Measurements from ENCODE around the gene STARD8. TPM values are rescaled to one million over a fixed set of nuclear protein-coding genes. Genes with fewer than 3 reads are reported as not detected.

STARD8 gene
- total RNA-seq, 1 donor from 2014 or later, result 0.11 TPM

DNA sequence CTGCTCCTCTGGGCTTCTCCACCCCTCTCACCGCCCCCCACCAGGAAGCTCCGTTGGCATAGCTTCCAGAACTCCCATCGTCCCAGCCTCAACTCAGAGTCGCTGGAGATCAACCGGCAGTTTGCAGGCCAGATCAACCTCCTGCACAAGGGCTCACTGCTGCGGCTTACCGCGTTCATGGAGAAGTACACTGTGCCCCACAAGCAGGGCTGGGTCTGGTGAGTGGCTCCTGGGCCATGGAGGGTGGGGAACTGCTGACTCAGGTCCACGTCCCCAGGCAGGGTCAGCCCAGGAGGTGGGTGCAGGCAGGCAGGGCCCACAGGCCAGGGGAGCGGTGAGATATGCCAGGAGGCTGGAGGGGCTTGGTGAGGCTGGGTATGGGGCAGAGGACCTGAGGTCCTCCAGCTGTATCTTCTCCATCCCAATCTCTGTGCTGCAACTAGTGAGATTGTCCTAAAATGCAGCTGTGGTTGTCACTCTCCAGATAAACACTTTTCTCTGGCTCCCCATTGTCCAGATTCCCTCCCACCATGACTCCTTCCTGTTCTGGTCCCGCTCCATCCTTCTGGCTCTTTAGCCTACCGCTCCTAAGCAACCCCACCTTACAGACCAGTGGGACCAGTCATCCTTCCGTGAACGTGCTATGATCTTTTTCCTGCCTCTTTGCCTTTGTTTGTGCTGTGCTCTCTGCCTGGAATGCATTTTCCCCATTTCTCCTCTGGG lies 71.9 kb downstream of the STARD8 start:
- no peaks in the 10 kb centered on the region for H3K27me3 Mint-ChIP-seq
- ATAC-seq (ENCODE audit: low read depth) (no peak), DNase-seq (no peak)
- no peaks in the 10 kb centered on the region for H3K9me3 Mint-ChIP-seq
- H3K4me1 Mint-ChIP-seq, result no peaks in the 10 kb centered on the region
- no peak for TF ChIP-seq CTCF (IDR thresholded peaks at IDR 0.05)
- no peaks in the 10 kb centered on the region for H3K36me3 Mint-ChIP-seq (ENCODE audit: low read depth)
- intact Hi-C loops (cut with micrococcal nuclease), result loop anchor here (10.0 kb wide), 1 partner anchor 205 kb away; no protein-coding TSS in a partner anchor
- ChIA-PET POLR2A (no interaction called here), CTCF (no interaction called here)
- no peak overlapping the region for H3K4me3 Mint-ChIP-seq
- no peak overlapping the region for H3K27ac Mint-ChIP-seq

DNA sequence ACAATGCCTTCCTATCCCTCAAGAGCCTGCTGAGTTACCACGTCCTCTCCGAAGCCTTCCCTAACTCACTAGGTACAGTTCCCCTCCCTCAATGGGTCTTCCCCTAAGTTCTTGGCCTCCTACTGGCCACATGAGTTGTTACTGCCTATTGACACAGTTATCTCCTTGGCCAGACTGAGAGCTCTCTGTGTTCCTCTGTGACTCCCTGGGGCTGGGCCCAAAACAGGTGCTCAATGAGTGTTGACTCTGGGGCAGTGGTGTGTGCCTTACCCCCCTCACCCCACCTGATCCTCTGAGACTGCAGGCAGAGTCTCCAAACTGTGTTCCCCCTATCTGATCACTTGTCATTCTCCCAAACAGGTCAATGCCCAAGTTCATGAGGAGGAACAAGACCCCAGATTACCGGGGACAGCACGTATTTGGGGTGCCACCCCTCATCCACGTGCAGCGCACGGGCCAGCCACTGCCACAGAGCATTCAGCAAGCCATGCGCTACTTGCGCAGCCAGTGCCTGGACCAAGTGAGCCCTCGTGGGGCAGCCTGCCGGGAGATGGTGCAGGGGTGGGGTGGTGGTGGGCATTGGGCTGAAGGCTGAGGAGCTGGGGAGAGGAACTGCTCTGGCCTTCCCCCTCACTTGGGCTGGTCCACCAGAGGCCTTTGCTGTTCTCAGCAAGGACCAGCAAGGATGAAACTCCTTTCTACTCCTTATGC lies 72.6 kb downstream of the STARD8 start:
- Mint-ChIP-seq H3K9me3 (no peaks in the 10 kb centered on the region), H3K4me3 (no peak overlapping the region), H3K4me1 (no peaks in the 10 kb centered on the region), H3K27ac (no peak overlapping the region), H3K36me3 (ENCODE audit: low read depth) (no peaks in the 10 kb centered on the region), H3K27me3 (no peaks in the 10 kb centered on the region)
- ATAC-seq (ENCODE audit: low read depth) (no peak), DNase-seq (no peak)
- TF ChIP-seq CTCF (IDR thresholded peaks at IDR 0.05), result no peak
- CTCF ChIA-PET, result no interaction called here
- intact Hi-C loops (cut with micrococcal nuclease), result loop anchor here (10.0 kb wide), 1 partner anchor 205 kb away; no protein-coding TSS in a partner anchor
- POLR2A ChIA-PET, result no interaction called here

DNA sequence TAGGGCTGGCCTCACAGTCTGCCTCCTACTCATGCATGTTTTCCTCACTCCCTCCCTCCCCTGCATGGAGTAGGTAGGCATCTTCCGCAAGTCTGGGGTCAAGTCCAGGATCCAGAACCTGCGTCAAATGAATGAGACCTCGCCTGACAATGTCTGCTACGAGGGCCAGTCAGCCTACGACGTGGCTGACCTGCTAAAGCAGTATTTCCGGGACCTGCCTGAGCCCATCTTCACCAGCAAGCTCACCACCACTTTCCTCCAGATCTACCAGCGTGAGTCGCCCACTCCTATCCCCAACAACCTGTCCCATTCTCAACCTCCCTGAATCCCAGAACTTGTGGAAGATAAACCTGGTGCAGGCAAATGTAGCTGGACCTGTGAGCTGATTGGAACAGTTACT lies 73.4 kb downstream of the STARD8 start:
- ATAC-seq (ENCODE audit: low read depth) (no peak), DNase-seq (no peak)
- CTCF ChIA-PET, result no interaction called here
- no peaks in the 10 kb centered on the region for H3K9me3 Mint-ChIP-seq
- intact Hi-C loops (cut with micrococcal nuclease), result no loop called here
- no peaks in the 10 kb centered on the region for H3K4me1 Mint-ChIP-seq
- H3K27me3 Mint-ChIP-seq, result no peaks in the 10 kb centered on the region
- H3K4me3 Mint-ChIP-seq, result no peak overlapping the region
- POLR2A ChIA-PET, result no interaction called here
- no peak overlapping the region for H3K27ac Mint-ChIP-seq
- H3K36me3 Mint-ChIP-seq (ENCODE audit: low read depth), result no peaks in the 10 kb centered on the region
- TF ChIP-seq CTCF (IDR thresholded peaks at IDR 0.05), result no peak

GRCh38 chrX:68721546-68721945 lies 74.1 kb downstream of the STARD8 start:
- Mint-ChIP-seq H3K27ac (no peak overlapping the region), H3K4me3 (no peak overlapping the region), H3K9me3 (no peaks in the 10 kb centered on the region), H3K4me1 (no peaks in the 10 kb centered on the region), H3K27me3 (no peaks in the 10 kb centered on the region), H3K36me3 (ENCODE audit: low read depth) (no peaks in the 10 kb centered on the region)
- intact Hi-C loops (cut with micrococcal nuclease), result no loop called here
- ATAC-seq (ENCODE audit: low read depth) (no peak), DNase-seq (no peak)
- TF ChIP-seq CTCF (IDR thresholded peaks at IDR 0.05), result no peak
- ChIA-PET CTCF (no interaction called here), POLR2A (no interaction called here)

- TF ChIP-seq CTCF (IDR thresholded peaks at IDR 0.05), result no peak
- ChIA-PET CTCF (no interaction called here), POLR2A (no interaction called here)
- H3K4me3 Mint-ChIP-seq, result no peak overlapping the region
- no peaks in the 10 kb centered on the region for H3K4me1 Mint-ChIP-seq
- no peak for DNase-seq
- no peak overlapping the region for H3K27ac Mint-ChIP-seq
- no peaks in the 10 kb centered on the region for H3K36me3 Mint-ChIP-seq (ENCODE audit: low read depth)
- intact Hi-C loops (cut with micrococcal nuclease), result no loop called here
- no peaks in the 10 kb centered on the region for H3K9me3 Mint-ChIP-seq
- ATAC-seq (ENCODE audit: low read depth), result no peak
- H3K27me3 Mint-ChIP-seq, result no peaks in the 10 kb centered on the region
Measured at GRCh38 chrX:68721991-68722860, 74.8 kb downstream of the STARD8 start.

All from activated B cell treated with CpG ODN at 0.5 μM for 24 hours (primary cell).